ENCODE results near the gene SDHAF3. TPM values are rescaled to one million over a fixed set of nuclear protein-coding genes. Genes with fewer than 3 reads are reported as not detected.

The SDHAF3 gene
- total and polyA plus RNA-seq, 4 donors = 8.6 to 34.1 (median 10.4) TPM

DNA sequence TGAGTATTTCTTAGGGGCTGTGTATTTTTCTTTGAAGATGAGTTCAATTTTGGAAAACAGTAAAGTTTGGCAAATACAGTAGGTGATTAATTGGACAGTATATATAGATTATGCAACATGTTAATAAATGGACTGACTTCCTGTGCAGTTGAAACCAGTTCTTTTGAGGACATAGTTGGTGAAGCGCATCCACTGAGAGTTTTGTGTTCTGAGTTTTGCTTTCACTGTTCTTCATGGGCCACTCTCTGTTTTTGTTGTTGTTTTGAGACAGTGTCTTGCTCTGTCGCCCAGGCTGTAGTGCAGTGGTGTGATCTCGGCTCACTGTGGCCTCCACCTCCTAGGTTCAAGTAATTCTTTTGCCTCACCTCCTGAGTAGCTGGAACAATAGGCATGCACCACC lies 109.0 kb downstream of the SDHAF3 start:
- H3K36me3 ChIP-seq (ENCODE audit: control insufficient read depth in 4 of 4, insufficient read depth in 3 of 4, low read depth in 1 of 4, low read length in 3 of 4) = no peaks in the 10 kb centered on the region
- no peak overlapping the region for H3K9ac ChIP-seq (ENCODE audit: low read depth in 1 of 2, low read length in 2 of 2)
- no peaks in the 10 kb centered on the region for H3K27me3 ChIP-seq (ENCODE audit: control insufficient read depth in 4 of 4, insufficient read depth in 4 of 4, low read length in 3 of 4)
- H3K27ac ChIP-seq (ENCODE audit: low read depth in 1 of 2, low read length in 2 of 2) = no peak overlapping the region
- DNase-seq (ENCODE audit: low spot score) = no peak
- 64% methylated on average over 3 of the region's 3 CpGs for WGBS
- H3K4me1 ChIP-seq (ENCODE audit: control insufficient read depth in 4 of 4, insufficient read depth in 4 of 4, low read length in 3 of 4) = no peaks in the 10 kb centered on the region
- no peaks in the 10 kb centered on the region for H3K9me3 ChIP-seq (ENCODE audit: control insufficient read depth in 4 of 4, low read length in 3 of 4)
- no peak for TF ChIP-seq FOXA2 (IDR thresholded peaks at IDR 0.05)
- no peak for TF ChIP-seq ATF3 (IDR thresholded peaks at IDR 0.05)
- TF ChIP-seq SP1 (IDR thresholded peaks at IDR 0.05) = no peak
- TF ChIP-seq, protein P1, sequence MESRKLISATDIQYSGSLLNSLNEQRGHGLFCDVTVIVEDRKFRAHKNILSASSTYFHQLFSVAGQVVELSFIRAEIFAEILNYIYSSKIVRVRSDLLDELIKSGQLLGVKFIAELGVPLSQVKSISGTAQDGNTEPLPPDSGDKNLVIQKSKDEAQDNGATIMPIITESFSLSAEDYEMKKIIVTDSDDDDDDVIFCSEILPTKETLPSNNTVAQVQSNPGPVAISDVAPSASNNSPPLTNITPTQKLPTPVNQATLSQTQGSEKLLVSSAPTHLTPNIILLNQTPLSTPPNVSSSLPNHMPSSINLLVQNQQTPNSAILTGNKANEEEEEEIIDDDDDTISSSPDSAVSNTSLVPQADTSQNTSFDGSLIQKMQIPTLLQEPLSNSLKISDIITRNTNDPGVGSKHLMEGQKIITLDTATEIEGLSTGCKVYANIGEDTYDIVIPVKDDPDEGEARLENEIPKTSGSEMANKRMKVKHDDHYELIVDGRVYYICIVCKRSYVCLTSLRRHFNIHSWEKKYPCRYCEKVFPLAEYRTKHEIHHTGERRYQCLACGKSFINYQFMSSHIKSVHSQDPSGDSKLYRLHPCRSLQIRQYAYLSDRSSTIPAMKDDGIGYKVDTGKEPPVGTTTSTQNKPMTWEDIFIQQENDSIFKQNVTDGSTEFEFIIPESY (IDR thresholded peaks at IDR 0.05) = no peak
- H3K4me3 ChIP-seq (ENCODE audit: low read depth in 1 of 3, low read length in 3 of 3) = no peak overlapping the region

Other genes starting within 250 kb of the SDHAF3 start
- not detected for gene DLX6, start 112.1 kb upstream of the SDHAF3 start, total RNA-seq
- gene DLX6, start 112.1 kb upstream of the SDHAF3 start, polyA plus RNA-seq = not detected
- gene DLX5, start 92.9 kb upstream of the SDHAF3 start, total RNA-seq = not detected
- gene DLX5, start 92.9 kb upstream of the SDHAF3 start, polyA plus RNA-seq = not detected